RWPE2 (cell line): ENCODE results near the gene PMPCB.
"Not testable (repeated sequence)": the region's sequence is repeated elsewhere in the genome, so short reads cannot be mapped to it uniquely, and the experiment has no call there.

Source experiments
- ATAC-seq: fragments of 200-7000 bp; cut with Tn5 transposase; 3 replicates; pipeline ENCODE4 v1.9.1; 2021; ENCODE audit warnings: low read depth
- DNase-seq: peaks from one replicate; pipeline ENCODE4 v3.0.0-alpha.2; 2020; ENCODE audit warnings: low spot score
- H3K27ac ChIP-seq: fragments of 450-650 bp; 2 replicates; pipeline ENCODE4 v1.5.1; 2017; ENCODE audit warnings: mild to moderate bottlenecking; ENCODE audit not compliant: poor library complexity, severe bottlenecking
- H3K27me3 ChIP-seq: fragments of 250-450 bp; sonication (Bioruptor Pico); 2 replicates; pipeline ENCODE4 v1.5.1; 2021; ENCODE audit warnings: mild to moderate bottlenecking, moderate library complexity; ENCODE audit not compliant: insufficient read depth, poor library complexity, severe bottlenecking
- H3K36me3 ChIP-seq: fragments of 250-450 bp; sonication (Bioruptor Pico); 2 replicates; pipeline ENCODE4 v1.5.1; 2020; ENCODE audit warnings: low read depth, mild to moderate bottlenecking, moderate library complexity
- H3K4me1 ChIP-seq: fragments of 250-450 bp; sonication (Bioruptor Pico); 2 replicates; pipeline ENCODE4 v1.5.1; 2021; ENCODE audit warnings: mild to moderate bottlenecking, moderate library complexity; ENCODE audit not compliant: insufficient read depth, poor library complexity, severe bottlenecking
- H3K4me3 ChIP-seq: fragments of 250-450 bp; sonication (Bioruptor Pico); 2 replicates; pipeline ENCODE4 v1.5.1; 2021; ENCODE audit warnings: mild to moderate bottlenecking, moderate library complexity; ENCODE audit not compliant: severe bottlenecking
- H3K9me3 ChIP-seq: fragments of 250-450 bp; sonication (Bioruptor Pico); 2 replicates; pipeline ENCODE4 v1.5.1; 2021; ENCODE audit warnings: mild to moderate bottlenecking, moderate library complexity; ENCODE audit not compliant: severe bottlenecking
- CTCF ChIP-seq: fragments of 450-650 bp; IDR thresholded peaks from one replicate; pipeline ENCODE4 v1.5.1; 2017; ENCODE audit warnings: mild to moderate bottlenecking, moderate library complexity; ENCODE audit not compliant: poor library complexity, severe bottlenecking

The PMPCB gene

GRCh38 chr7:103282802-103283427, 14.3 kb upstream of the PMPCB start:
- DNase-seq, H3K27me3 ChIP-seq, H3K4me1 ChIP-seq, H3K9me3 ChIP-seq, ATAC-seq, H3K36me3 ChIP-seq, H3K4me3 ChIP-seq, H3K27ac ChIP-seq: not testable (repeated sequence)
- peak; percentile 29 for TF ChIP-seq CTCF

- no peak for ATAC-seq
- TF ChIP-seq CTCF: no peak
- no peaks in the 10 kb centered on the region for H3K27me3 ChIP-seq
- no peaks in the 10 kb centered on the region for H3K9me3 ChIP-seq
- no peaks in the 10 kb centered on the region for H3K36me3 ChIP-seq
- no peak overlapping the region for H3K4me3 ChIP-seq
- H3K4me1 ChIP-seq: no peaks in the 10 kb centered on the region
- DNase-seq: no peak
- no peak overlapping the region for H3K27ac ChIP-seq
These were observed 5.1 kb upstream of the PMPCB start for GRCh38 chr7:103292122-103292521.

- H3K4me1 ChIP-seq: peaks cover 4% of the 10 kb centered on the region
- H3K9me3 ChIP-seq: no peaks in the 10 kb centered on the region
- peaks cover 2% of the 10 kb centered on the region for H3K36me3 ChIP-seq
- no peak for DNase-seq
- TF ChIP-seq CTCF: no peak
- H3K4me3 ChIP-seq: no peak overlapping the region
- ATAC-seq: no peak
- no peak overlapping the region for H3K27ac ChIP-seq
- H3K27me3 ChIP-seq: no peaks in the 10 kb centered on the region
These were observed 3.7 kb upstream of the PMPCB start for GRCh38 chr7:103293526-103293925.

- no peak for DNase-seq
- peak overlapping the region; percentile 29 for H3K27ac ChIP-seq
- peaks cover 7% of the 10 kb centered on the region for H3K4me1 ChIP-seq
These were observed 573 bp downstream of the PMPCB start for GRCh38 chr7:103297837-103298179.

More at GRCh38 chr7:103297837-103298179, 573 bp downstream of the PMPCB start:
- H3K36me3 ChIP-seq: peaks cover 45% of the 10 kb centered on the region
- H3K27me3 ChIP-seq: no peaks in the 10 kb centered on the region
- peak overlapping the region; percentile 71 for H3K4me3 ChIP-seq
- TF ChIP-seq CTCF: no peak
- no peak for ATAC-seq
- no peaks in the 10 kb centered on the region for H3K9me3 ChIP-seq
